K562 (cell line): ENCODE data around the gene ATRAID. TPM values are rescaled to one million over a fixed set of nuclear protein-coding genes. Genes with fewer than 3 reads are reported as not detected.

ENCODE experiments used
- CCAR2 ChIP-seq: fragments of 200-400 bp; formaldehyde crosslinking; IDR thresholded peaks from 2 replicates; pipeline ENCODE4 v1.6.1; 2017; ENCODE audit warnings: mild to moderate bottlenecking, low read depth, low read length
- DIDO1 ChIP-seq: fragments of 450-650 bp; IDR thresholded peaks from 2 replicates; pipeline ENCODE4 v1.6.1; 2016; ENCODE audit warnings: low read depth, missing biosample characterization, missing genetic modification characterization
- EZH2 ChIP-seq: IDR thresholded peaks from 2 replicates; pipeline ENCODE4 v1.6.1; 2012; ENCODE audit warnings: low read depth, mild to moderate bottlenecking, inconsistent platforms, low read length, borderline replicate concordance
- FOXP1 ChIP-seq: sonication (generic); formaldehyde crosslinking; IDR thresholded peaks from 2 replicates; pipeline ENCODE4 v1.8.0; 2022; ENCODE audit warnings: mild to moderate bottlenecking, missing genetic modification reagents
- GATAD2B ChIP-seq: fragments of 450-650 bp; IDR thresholded peaks from 2 replicates; pipeline ENCODE4 v1.6.1; 2017; ENCODE audit warnings: mild to moderate bottlenecking, borderline replicate concordance
- HDAC8 ChIP-seq: fragments of 450-650 bp; IDR thresholded peaks from 2 replicates; pipeline ENCODE4 v1.6.1; 2016; ENCODE audit warnings: mild to moderate bottlenecking, missing genetic modification characterization, moderate library complexity, missing compliant biosample characterization
- JUNB ChIP-seq: fragments of 450-650 bp; formaldehyde crosslinking; conservative IDR thresholded peaks from 2 replicates; pipeline ENCODE4 v1.4.0; 2020; ENCODE audit warnings: mild to moderate bottlenecking
- NFE2 ChIP-seq: IDR thresholded peaks from 2 replicates; pipeline ENCODE4 v1.6.1; 2014; ENCODE audit warnings: antibody characterized with exemption, low read depth
- POLR2B ChIP-seq: fragments of 450-650 bp; IDR thresholded peaks from 2 replicates; pipeline ENCODE4 v1.6.1; 2018; ENCODE audit warnings: low read depth; ENCODE audit not compliant: partially characterized antibody
- SAFB ChIP-seq: fragments of 200-400 bp; formaldehyde crosslinking; IDR thresholded peaks from 2 replicates; pipeline ENCODE4 v1.6.1; 2017; ENCODE audit warnings: low read depth, low read length, borderline replicate concordance
- ZKSCAN8 ChIP-seq: fragments of 200-800 bp; sonication (Bioruptor generic); IDR thresholded peaks from 2 replicates; pipeline ENCODE4 v1.6.1; 2016; ENCODE audit warnings: missing genetic modification characterization, missing compliant biosample characterization
- ZNF668 ChIP-seq: fragments of 250-450 bp; sonication (Bioruptor Pico); IDR thresholded peaks from 2 replicates; pipeline ENCODE4 v1.8.0; 2022; ENCODE audit warnings: mild to moderate bottlenecking, inconsistent platforms
- ZNF830 ChIP-seq: fragments of 250-450 bp; sonication (Bioruptor Pico); IDR thresholded peaks from 2 replicates; pipeline ENCODE4 v1.5.0; 2021; ENCODE audit warnings: mild to moderate bottlenecking
- polyA plus RNA-seq, 8 experiments: library from polyadenylated mRNA; depleted of rRNA in 4 of 8; stranded (reverse) in 5 of 8; unstranded in 3 of 8; fragments of >200 nt; fragmentation: Nextera tagmentation in 2 of 8; fragmentation: Illumina TruSeq in 1 of 8; extraction: Ambion mirVana in 2 of 8; extraction: Trizol in 1 of 8; gene quantifications; 2 replicates each; pipeline versions ENCODE4 v1.2.1 to v1.2.3, GENCODE V29; 2011 to 2014; ENCODE audit warnings: inconsistent platforms in 1 of 8, missing spikeins in 1 of 8
- total RNA-seq, 7 experiments: library from RNA; depleted of rRNA in 6 of 7; stranded (reverse); fragments of >200 nt in 6 of 7; fragmentation: Illumina TruSeq in 2 of 7; extraction: Trizol in 2 of 7; gene quantifications; 2 replicates each; pipeline versions ENCODE4 v1.2.1 to v1.2.3, GENCODE V29; 2011 to 2021; ENCODE audit warnings: low replicate concordance in 1 of 7
- TF ChIP-seq, protein P1 (sequence below), 2 experiments: fragments of 450-650 bp; IDR thresholded peaks; 2 replicates each; pipeline ENCODE4 v1.6.1; 2016; ENCODE audit warnings: mild to moderate bottlenecking in 2 of 2, borderline replicate concordance in 1 of 2, low read depth in 1 of 2, moderate library complexity in 1 of 2
- TF ChIP-seq, protein P2 (sequence below): fragments of 450-650 bp; formaldehyde crosslinking; IDR thresholded peaks from 2 replicates; pipeline ENCODE4 v1.4.0; 2022; ENCODE audit warnings: mild to moderate bottlenecking, moderate library complexity
- TF ChIP-seq, protein P3 (sequence below): sonication (generic); formaldehyde crosslinking; IDR thresholded peaks from 2 replicates; pipeline ENCODE4 v1.8.0; 2022; ENCODE audit warnings: mild to moderate bottlenecking, missing genetic modification reagents
- TF ChIP-seq, protein P4 (sequence below): fragments of 250-450 bp; sonication (Bioruptor Pico); IDR thresholded peaks from 2 replicates; pipeline ENCODE4 v1.6.1; 2021; ENCODE audit warnings: mild to moderate bottlenecking

Gene ATRAID
- total and polyA plus RNA-seq, 9 of the 15 experiments (the other 6 are each of a cell fraction or from before 2014, with no cell fraction given) = 70.2 to 187 (median 108) TPM

DNA sequence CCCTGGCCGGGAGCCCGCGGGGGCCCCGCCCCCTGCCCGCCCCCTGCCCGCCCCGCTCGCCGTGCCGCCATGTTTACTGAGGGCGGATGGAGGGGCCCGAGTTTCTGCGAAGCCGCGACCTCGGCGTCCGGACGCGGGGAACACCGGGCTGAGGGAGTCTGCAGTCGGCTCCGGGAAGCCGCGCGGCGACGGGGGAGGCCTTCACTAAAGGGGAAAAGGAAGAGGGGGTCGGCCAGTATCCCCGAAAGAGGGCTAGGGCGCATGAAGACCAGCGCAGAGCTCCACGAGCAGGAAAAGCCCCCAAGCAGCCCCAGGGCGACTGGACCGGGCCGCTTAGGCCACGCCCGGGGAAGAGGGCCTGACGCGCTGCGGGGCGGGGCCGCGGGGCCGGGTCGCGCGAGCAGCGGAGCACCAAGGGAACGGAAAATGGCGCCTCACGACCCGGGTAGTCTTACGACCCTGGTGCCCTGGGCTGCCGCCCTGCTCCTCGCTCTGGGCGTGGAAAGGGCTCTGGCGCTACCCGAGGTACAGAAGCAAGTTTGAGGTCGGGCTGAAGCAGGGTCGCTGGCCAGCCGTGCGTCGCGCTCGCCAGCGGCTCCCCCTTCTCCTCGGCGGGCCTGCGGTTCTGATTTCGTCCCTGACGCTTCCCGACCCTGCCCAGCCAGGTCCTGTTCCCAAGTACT, at the start of gene ATRAID, which contains the start of gene SLC5A6 (continued):
- TF ChIP-seq DIDO1 (tag) = peak; percentile 15; the same call in 1 of the 2 replicates
- TF ChIP-seq, protein P1, sequence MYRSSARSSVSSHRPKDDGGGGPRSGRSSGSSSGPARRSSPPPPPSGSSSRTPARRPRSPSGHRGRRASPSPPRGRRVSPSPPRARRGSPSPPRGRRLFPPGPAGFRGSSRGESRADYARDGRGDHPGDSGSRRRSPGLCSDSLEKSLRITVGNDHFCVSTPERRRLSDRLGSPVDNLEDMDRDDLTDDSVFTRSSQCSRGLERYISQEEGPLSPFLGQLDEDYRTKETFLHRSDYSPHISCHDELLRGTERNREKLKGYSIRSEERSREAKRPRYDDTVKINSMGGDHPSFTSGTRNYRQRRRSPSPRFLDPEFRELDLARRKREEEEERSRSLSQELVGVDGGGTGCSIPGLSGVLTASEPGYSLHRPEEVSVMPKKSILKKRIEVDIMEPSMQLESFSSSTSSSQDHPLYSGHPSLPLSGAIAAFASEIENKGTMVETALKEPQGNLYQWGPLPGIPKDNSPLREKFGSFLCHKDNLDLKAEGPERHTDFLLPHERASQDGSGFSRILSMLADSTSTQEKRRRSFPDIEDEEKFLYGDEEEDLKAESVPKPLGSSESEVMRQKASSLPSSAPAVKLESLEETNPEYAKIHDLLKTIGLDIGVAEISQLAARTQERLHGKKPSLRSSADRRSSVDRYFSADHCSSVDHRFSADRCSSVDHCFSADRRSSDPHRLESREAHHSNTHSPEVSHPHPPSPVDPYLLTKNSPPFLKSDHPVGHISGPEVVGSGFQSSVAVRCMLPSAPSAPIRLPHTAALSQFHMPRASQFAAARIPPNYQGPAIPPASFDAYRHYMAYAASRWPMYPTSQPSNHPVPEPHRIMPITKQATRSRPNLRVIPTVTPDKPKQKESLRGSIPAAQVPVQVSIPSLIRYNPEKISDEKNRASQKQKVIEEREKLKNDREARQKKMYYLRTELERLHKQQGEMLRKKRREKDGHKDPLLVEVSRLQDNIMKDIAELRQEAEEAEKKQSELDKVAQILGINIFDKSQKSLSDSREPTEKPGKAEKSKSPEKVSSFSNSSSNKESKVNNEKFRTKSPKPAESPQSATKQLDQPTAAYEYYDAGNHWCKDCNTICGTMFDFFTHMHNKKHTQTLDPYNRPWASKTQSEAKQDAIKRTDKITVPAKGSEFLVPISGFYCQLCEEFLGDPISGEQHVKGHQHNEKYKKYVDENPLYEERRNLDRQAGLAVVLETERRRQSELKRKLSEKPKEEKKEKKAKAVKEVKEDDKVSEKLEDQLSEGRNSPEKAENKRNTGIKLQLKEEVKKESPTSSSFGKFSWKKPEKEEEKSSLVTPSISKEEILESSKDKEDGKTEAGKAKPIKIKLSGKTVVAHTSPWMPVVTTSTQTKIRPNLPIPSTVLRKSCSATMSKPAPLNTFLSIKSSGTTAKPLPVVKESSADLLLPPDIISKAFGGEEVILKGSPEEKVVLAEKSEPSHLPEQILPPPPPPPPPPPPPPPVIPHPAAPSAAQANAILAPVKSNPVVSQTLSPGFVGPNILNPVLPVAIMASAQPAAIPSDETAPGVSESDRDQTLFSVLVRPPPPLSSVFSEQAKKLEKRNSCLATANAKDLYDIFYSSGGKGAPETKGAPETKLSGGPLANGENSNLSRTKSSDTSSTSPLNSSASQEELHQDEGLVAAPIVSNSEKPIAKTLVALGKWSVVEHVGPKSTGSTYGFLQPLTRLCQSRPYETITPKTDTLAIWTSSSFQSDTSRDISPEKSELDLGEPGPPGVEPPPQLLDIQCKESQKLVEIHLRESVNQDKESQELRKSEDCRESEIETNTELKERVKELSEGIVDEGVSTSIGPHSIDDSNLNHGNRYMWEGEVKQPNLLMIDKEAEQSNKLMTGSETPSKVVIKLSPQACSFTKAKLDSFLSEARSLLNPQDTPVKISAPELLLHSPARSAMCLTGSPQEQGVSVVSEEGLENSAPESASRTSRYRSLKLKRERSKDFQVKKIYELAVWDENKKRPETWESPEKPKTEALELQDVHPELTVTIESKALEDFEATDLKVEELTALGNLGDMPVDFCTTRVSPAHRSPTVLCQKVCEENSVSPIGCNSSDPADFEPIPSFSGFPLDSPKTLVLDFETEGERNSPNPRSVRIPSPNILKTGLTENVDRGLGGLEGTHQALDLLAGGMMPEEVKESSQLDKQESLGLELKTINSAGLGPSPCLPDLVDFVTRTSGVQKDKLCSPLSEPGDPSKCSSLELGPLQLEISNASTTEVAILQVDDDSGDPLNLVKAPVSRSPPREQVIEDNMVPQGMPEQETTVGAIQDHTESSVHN (IDR thresholded peaks at IDR 0.05; ENCODE audit: borderline replicate concordance in 1 of 2, low read depth in 1 of 2) = no peak
- peak; percentile 86 for TF ChIP-seq POLR2B
- TF ChIP-seq GATAD2B = no peak
- TF ChIP-seq, protein P2, sequence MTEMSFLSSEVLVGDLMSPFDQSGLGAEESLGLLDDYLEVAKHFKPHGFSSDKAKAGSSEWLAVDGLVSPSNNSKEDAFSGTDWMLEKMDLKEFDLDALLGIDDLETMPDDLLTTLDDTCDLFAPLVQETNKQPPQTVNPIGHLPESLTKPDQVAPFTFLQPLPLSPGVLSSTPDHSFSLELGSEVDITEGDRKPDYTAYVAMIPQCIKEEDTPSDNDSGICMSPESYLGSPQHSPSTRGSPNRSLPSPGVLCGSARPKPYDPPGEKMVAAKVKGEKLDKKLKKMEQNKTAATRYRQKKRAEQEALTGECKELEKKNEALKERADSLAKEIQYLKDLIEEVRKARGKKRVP (CRISPR knock-in tag) = no peak
- no peak for TF ChIP-seq ZNF668
- TF ChIP-seq ZKSCAN8 (CRISPR knock-in tag) = no peak
- TF ChIP-seq HDAC8 (tag) = 0 out of 2 replicates have a peak, but pooled peaks have one; percentile 68
- no peak for TF ChIP-seq ZNF830 (CRISPR knock-in tag)
- TF ChIP-seq, protein P3, sequence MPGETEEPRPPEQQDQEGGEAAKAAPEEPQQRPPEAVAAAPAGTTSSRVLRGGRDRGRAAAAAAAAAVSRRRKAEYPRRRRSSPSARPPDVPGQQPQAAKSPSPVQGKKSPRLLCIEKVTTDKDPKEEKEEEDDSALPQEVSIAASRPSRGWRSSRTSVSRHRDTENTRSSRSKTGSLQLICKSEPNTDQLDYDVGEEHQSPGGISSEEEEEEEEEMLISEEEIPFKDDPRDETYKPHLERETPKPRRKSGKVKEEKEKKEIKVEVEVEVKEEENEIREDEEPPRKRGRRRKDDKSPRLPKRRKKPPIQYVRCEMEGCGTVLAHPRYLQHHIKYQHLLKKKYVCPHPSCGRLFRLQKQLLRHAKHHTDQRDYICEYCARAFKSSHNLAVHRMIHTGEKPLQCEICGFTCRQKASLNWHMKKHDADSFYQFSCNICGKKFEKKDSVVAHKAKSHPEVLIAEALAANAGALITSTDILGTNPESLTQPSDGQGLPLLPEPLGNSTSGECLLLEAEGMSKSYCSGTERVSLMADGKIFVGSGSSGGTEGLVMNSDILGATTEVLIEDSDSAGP (CRISPR knock-in tag) = no peak
- TF ChIP-seq, protein P4, sequence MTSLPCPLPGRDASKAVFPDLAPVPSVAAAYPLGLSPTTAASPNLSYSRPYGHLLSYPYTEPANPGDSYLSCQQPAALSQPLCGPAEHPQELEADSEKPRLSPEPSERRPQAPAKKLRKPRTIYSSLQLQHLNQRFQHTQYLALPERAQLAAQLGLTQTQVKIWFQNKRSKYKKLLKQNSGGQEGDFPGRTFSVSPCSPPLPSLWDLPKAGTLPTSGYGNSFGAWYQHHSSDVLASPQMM (CRISPR knock-in tag) = no peak
- no peak for TF ChIP-seq EZH2
- no peak for TF ChIP-seq SAFB
- TF ChIP-seq JUNB = no peak
- TF ChIP-seq CCAR2 = no peak
- TF ChIP-seq NFE2 = no peak
- TF ChIP-seq FOXP1 (CRISPR knock-in tag) = peak; percentile 60; the same call in 1 of the 2 replicates
